Vagina (tissue), 2 donors: Measurements from ENCODE around the gene ERMAP. TPM values are rescaled to one million over a fixed set of nuclear protein-coding genes. Genes with fewer than 3 reads are reported as not detected.

ENCODE experiments used
- DNase-seq, 2 donors: peaks; one replicate each; pipeline ENCODE4 v3.0.0-alpha.2; 2017; ENCODE audit errors: extremely low spot score in 2 of 2
- H3K27ac ChIP-seq: fragments of 200-600 bp; sonication (generic); one replicate; pipeline ENCODE4 v1.5.1; 2019
- H3K27me3 ChIP-seq: fragments of 200-600 bp; sonication (generic); one replicate; pipeline ENCODE4 v1.5.1; 2019
- H3K36me3 ChIP-seq, 2 donors: fragments of 200-600 bp; sonication (generic); one replicate each; pipeline ENCODE4 v1.5.1; 2017 to 2019
- H3K4me1 ChIP-seq: fragments of 200-600 bp; sonication (generic); one replicate; pipeline ENCODE4 v1.5.1; 2019
- H3K4me3 ChIP-seq, 2 donors: fragments of 200-600 bp; sonication (generic); 1 replicate in 1 of 2; 2 replicates in 1 of 2; pipeline ENCODE4 v1.5.1; 2016 to 2019
- H3K9me3 ChIP-seq: fragments of 200-600 bp; sonication (generic); one replicate; pipeline ENCODE4 v1.5.1; 2019
- POLR2A ChIP-seq, 2 donors: fragments of 450-650 bp; IDR thresholded peaks; one replicate each; pipeline ENCODE4 v1.6.1; 2017; ENCODE audit warnings: antibody characterized with exemption in 2 of 2, mild to moderate bottlenecking in 2 of 2, moderate library complexity in 2 of 2
- POLR2AphosphoS5 ChIP-seq, 2 donors: sonication (generic); formaldehyde crosslinking; IDR thresholded peaks; one replicate each; pipeline ENCODE4 v1.9.0; 2017; ENCODE audit warnings: antibody characterized with exemption in 2 of 2, mild to moderate bottlenecking in 2 of 2, low read depth in 1 of 2; ENCODE audit not compliant: insufficient read depth in 1 of 2
- intact Hi-C: fragments of 100-400 bp; cut with DNase I; formaldehyde crosslinking; loops from one replicate; pipeline ENCODE4 v1.15.1; 2023
- total RNA-seq: library from RNA; depleted of rRNA; stranded (reverse); fragments of >200 nt; gene quantifications from one replicate; pipeline ENCODE4 v1.2.3, GENCODE V29; 2016
- TF ChIP-seq, protein P1 (sequence below), 3 experiments: fragments of 450-650 bp in 2 of 3; fragments of 200-600 bp in 1 of 3; sonication (generic) in 1 of 3; IDR thresholded peaks; one replicate each; pipeline ENCODE4 v1.5.1; 2017 to 2019; ENCODE audit warnings: antibody characterized with exemption in 3 of 3, mild to moderate bottlenecking in 2 of 3, moderate library complexity in 2 of 3

ERMAP gene
- total RNA-seq, 1 donor from 2014 or later, result 9.3 TPM

DNA sequence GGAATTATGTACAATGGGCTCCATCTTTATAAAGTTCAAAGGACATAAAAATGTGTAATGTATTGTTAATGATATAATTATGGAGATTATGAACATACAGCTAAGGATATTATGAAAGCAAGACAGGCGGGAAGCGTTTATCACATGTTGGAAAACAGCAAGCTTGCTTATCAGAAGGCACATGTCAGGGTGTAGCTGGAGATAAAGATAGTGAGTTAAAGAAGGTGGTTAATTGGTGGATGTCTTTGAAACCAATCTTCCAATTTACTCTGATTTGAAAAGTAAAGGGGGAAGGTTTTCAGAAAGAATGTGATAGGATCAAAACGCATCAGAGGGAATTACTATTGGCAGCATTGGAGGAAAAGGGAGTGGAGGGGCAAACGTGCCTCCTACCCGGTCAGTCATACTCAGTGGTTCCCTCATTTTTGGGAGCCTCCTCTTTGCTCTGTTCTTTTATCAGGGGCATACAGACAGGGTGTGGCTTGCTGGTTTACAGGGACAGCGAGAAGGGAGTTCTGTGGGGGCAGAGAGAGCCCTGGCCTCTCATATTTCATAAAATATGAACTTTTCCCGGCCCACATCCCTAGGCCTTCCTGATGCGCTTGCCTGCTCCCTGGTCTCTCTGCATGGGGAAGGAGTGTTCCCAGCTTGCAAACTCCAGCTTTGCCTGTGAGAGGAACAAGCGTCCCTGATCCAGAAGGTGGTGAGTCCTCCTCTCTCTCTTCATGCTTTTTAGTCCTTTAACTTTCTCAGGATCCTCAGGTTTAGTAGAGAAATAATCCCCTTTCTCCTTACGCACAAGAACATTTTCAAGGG lies 8.3 kb downstream of the ERMAP start:
- Histone ChIP-seq H3K27ac (no peak overlapping the region), H3K4me3 (no peak overlapping the region), H3K4me1 (peaks cover 11% of the 10 kb centered on the region), H3K27me3 (no peaks in the 10 kb centered on the region), H3K9me3 (no peaks in the 10 kb centered on the region), H3K36me3 (no peaks in the 10 kb centered on the region)
- intact Hi-C loops, result no loop called here
- no peak for DNase-seq
- TF ChIP-seq POLR2AphosphoS5 (IDR thresholded peaks at IDR 0.05; ENCODE audit: insufficient read depth in 1 of 2, low read depth in 1 of 2), result no peak
- no peak for TF ChIP-seq POLR2A (IDR thresholded peaks at IDR 0.05)
- TF ChIP-seq, protein P1, sequence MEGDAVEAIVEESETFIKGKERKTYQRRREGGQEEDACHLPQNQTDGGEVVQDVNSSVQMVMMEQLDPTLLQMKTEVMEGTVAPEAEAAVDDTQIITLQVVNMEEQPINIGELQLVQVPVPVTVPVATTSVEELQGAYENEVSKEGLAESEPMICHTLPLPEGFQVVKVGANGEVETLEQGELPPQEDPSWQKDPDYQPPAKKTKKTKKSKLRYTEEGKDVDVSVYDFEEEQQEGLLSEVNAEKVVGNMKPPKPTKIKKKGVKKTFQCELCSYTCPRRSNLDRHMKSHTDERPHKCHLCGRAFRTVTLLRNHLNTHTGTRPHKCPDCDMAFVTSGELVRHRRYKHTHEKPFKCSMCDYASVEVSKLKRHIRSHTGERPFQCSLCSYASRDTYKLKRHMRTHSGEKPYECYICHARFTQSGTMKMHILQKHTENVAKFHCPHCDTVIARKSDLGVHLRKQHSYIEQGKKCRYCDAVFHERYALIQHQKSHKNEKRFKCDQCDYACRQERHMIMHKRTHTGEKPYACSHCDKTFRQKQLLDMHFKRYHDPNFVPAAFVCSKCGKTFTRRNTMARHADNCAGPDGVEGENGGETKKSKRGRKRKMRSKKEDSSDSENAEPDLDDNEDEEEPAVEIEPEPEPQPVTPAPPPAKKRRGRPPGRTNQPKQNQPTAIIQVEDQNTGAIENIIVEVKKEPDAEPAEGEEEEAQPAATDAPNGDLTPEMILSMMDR (IDR thresholded peaks at IDR 0.05), result no peak

DNA sequence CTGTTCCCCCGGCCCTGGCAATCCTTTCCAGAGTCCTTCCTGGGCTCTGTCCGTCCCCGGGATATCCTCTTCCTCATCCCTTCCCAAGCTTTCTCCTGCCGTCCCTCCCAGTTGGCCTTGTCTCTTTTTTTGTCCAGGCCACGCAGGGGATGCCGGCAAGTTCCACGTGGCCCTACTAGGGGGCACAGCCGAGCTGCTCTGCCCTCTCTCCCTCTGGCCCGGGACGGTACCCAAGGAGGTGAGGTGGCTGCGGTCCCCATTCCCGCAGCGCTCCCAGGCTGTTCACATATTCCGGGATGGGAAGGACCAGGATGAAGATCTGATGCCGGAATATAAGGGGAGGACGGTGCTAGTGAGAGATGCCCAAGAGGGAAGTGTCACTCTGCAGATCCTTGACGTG lies 13.7 kb downstream of the ERMAP start:
- H3K27ac ChIP-seq, result no peak overlapping the region
- H3K4me1 ChIP-seq, result no peaks in the 10 kb centered on the region
- intact Hi-C loops, result no loop called here
- no peaks in the 10 kb centered on the region for H3K27me3 ChIP-seq
- no peak overlapping the region for H3K4me3 ChIP-seq
- no peaks in the 10 kb centered on the region for H3K36me3 ChIP-seq
- no peaks in the 10 kb centered on the region for H3K9me3 ChIP-seq
- no peak for DNase-seq
- TF ChIP-seq POLR2AphosphoS5 (IDR thresholded peaks at IDR 0.05; ENCODE audit: insufficient read depth in 1 of 2, low read depth in 1 of 2) (no peak), POLR2A (IDR thresholded peaks at IDR 0.05) (no peak)
- TF ChIP-seq, protein P1 (IDR thresholded peaks at IDR 0.05), result no peak

DNA sequence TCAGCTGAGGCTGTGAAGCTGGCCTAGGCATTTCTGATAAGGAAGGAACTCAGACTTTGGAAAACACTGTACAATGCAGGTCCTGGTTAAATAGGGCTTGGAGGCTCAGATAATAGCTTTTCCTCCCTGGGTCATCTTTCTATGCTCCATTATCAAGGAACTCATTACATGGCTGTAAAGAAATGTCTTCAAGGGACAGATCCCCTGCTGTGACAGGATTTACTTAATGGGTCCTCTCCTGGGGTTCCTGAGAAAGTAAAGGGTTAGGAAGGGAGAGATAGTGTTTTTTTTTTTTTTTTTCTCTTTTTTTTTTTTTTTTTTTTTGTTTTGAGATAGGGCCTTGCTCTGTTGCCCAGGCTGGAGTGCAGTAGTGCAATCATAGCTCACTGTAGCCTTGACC lies 14.4 kb downstream of the ERMAP start:
- intact Hi-C loops, result no loop called here
- no peak overlapping the region for H3K4me3 ChIP-seq
- DNase-seq, result no peak
- H3K36me3 ChIP-seq, result no peaks in the 10 kb centered on the region
- H3K27ac ChIP-seq, result no peak overlapping the region
- H3K9me3 ChIP-seq, result no peaks in the 10 kb centered on the region
- H3K27me3 ChIP-seq, result no peaks in the 10 kb centered on the region
- TF ChIP-seq POLR2A (IDR thresholded peaks at IDR 0.05), result no peak
- no peak for TF ChIP-seq POLR2AphosphoS5 (IDR thresholded peaks at IDR 0.05; ENCODE audit: insufficient read depth in 1 of 2, low read depth in 1 of 2)
- TF ChIP-seq, protein P1 (IDR thresholded peaks at IDR 0.05), result no peak
- no peaks in the 10 kb centered on the region for H3K4me1 ChIP-seq

DNA sequence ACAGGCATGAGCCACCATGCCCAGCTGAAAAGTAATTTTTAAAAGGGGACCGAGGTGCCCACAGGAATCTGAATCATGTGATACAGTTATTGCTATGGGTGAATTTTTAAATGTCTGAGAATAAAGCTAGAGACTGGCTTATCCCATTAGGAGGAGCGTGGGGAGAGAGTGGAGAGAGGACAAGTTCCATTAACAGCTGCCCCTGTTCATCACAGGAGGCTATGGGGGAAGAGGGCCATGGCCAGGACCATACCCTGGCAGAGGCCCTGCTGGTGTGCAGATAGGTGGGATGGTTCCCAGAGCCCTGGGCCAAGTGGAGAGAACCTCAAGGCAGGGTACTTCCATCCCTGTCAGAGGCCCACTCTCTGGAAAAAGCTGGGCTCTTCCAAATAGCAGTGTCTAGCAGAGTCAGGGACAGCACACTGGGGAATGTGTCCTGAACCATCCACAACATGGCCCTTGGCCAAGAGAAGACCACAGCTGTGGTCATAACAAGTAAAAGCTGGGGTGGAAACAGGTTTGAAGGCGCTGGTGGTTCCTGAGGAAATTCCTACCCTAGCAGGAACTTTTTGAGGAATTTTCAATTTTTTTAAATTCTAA lies 15.8 kb downstream of the ERMAP start:
- DNase-seq, result no peak
- Histone ChIP-seq H3K27ac (no peak overlapping the region), H3K4me1 (no peaks in the 10 kb centered on the region), H3K27me3 (no peaks in the 10 kb centered on the region), H3K36me3 (no peaks in the 10 kb centered on the region), H3K4me3 (no peak overlapping the region), H3K9me3 (no peaks in the 10 kb centered on the region)
- intact Hi-C loops, result no loop called here
- TF ChIP-seq, protein P1 (IDR thresholded peaks at IDR 0.05), result no peak
- TF ChIP-seq POLR2AphosphoS5 (IDR thresholded peaks at IDR 0.05; ENCODE audit: insufficient read depth in 1 of 2, low read depth in 1 of 2), result no peak
- no peak for TF ChIP-seq POLR2A (IDR thresholded peaks at IDR 0.05)

DNA sequence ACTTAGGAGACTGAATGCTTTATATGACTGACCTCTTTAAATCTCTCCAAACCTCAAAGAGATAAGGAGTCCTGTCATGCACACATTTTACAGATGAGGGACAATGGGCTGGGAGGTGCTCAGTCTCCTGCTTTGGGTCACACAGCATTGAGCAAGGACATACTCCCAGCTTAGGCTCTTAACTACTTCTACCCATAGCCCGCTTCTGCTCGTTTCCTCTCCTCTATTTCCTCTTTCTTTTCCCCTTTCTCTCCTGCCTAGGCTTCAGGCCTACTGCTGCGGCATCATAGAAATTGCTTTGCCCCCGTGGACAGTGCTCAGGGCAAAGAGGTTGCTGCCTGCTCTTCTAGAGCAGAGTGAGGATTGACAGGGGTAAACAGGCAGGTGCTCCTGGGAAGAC lies 17.1 kb downstream of the ERMAP start:
- H3K27ac ChIP-seq, result no peak overlapping the region
- no peaks in the 10 kb centered on the region for H3K36me3 ChIP-seq
- DNase-seq, result no peak
- TF ChIP-seq POLR2AphosphoS5 (IDR thresholded peaks at IDR 0.05; ENCODE audit: insufficient read depth in 1 of 2, low read depth in 1 of 2), result no peak
- TF ChIP-seq POLR2A (IDR thresholded peaks at IDR 0.05), result no peak
- TF ChIP-seq, protein P1 (IDR thresholded peaks at IDR 0.05), result no peak
- H3K27me3 ChIP-seq, result no peaks in the 10 kb centered on the region
- H3K4me3 ChIP-seq, result no peak overlapping the region
- intact Hi-C loops, result no loop called here
- H3K9me3 ChIP-seq, result no peaks in the 10 kb centered on the region
- no peaks in the 10 kb centered on the region for H3K4me1 ChIP-seq
